Ishikawa (cell line): ENCODE measurements around the gene AP4B1.

ENCODE experiments used
- CEBPB ChIP-seq: IDR thresholded peaks from 2 replicates; pipeline ENCODE4 v1.6.1; 2012
- CREB1 ChIP-seq: IDR thresholded peaks from 2 replicates; pipeline ENCODE4 v1.6.1; 2012; ENCODE audit warnings: low read depth
- EGR1 ChIP-seq: IDR thresholded peaks from 2 replicates; pipeline ENCODE4 v1.6.1; 2012
- EP300 ChIP-seq: IDR thresholded peaks from 2 replicates; pipeline ENCODE4 v1.6.1; 2012; ENCODE audit warnings: borderline replicate concordance
- FOXM1 ChIP-seq: IDR thresholded peaks from 2 replicates; pipeline ENCODE4 v1.6.1; 2012; ENCODE audit warnings: low read depth, borderline replicate concordance
- NFIC ChIP-seq: IDR thresholded peaks from 2 replicates; pipeline ENCODE4 v1.6.1; 2012
- RAD21 ChIP-seq: IDR thresholded peaks from 2 replicates; pipeline ENCODE4 v1.6.1; 2012; ENCODE audit warnings: low read depth
- TF ChIP-seq, protein P1 (sequence below): IDR thresholded peaks from 2 replicates; pipeline ENCODE4 v1.6.1; 2012; ENCODE audit warnings: low read depth, mild to moderate bottlenecking
- TF ChIP-seq, protein P2 (sequence below): IDR thresholded peaks from 2 replicates; pipeline ENCODE4 v1.6.1; 2012

DNA sequence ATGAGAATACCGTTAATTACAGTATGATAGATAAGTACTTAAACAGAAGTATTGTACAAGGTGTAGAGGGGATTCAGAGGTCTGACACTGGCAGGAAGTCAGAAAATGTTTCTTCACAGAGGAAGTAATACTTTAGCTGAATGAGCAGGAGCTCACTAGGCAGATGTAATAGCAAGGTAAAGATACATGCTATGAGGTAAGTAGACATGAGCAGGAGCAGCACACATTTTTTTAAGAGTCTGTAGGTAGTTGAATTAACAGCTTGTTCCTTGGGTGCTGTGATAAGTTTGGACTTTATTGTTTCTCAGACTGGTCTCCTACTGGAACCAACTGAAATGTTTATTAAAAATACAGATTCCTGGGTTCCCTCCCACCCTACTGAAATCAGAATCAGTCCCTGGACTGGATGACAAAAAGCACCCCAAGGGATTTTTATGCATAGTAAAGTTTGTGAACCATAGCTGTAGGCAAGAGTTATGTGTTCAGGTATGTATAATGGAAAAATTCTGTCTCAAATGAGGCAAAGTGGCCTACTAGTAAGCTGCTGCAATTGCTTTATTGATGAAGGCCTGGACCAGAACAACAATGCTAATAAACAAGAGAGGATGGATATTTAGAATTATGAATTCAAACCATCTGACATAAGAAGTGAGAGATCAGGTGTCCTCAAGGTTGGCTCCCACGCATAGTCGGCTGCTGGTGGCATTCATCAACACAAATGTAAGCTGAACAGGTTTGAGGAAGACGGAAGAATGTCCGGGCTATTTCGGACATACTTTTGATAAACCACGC lies 902 bp downstream of the AP4B1 start:
- no peak for TF ChIP-seq CEBPB
- TF ChIP-seq EP300 = no peak
- TF ChIP-seq, protein P1, sequence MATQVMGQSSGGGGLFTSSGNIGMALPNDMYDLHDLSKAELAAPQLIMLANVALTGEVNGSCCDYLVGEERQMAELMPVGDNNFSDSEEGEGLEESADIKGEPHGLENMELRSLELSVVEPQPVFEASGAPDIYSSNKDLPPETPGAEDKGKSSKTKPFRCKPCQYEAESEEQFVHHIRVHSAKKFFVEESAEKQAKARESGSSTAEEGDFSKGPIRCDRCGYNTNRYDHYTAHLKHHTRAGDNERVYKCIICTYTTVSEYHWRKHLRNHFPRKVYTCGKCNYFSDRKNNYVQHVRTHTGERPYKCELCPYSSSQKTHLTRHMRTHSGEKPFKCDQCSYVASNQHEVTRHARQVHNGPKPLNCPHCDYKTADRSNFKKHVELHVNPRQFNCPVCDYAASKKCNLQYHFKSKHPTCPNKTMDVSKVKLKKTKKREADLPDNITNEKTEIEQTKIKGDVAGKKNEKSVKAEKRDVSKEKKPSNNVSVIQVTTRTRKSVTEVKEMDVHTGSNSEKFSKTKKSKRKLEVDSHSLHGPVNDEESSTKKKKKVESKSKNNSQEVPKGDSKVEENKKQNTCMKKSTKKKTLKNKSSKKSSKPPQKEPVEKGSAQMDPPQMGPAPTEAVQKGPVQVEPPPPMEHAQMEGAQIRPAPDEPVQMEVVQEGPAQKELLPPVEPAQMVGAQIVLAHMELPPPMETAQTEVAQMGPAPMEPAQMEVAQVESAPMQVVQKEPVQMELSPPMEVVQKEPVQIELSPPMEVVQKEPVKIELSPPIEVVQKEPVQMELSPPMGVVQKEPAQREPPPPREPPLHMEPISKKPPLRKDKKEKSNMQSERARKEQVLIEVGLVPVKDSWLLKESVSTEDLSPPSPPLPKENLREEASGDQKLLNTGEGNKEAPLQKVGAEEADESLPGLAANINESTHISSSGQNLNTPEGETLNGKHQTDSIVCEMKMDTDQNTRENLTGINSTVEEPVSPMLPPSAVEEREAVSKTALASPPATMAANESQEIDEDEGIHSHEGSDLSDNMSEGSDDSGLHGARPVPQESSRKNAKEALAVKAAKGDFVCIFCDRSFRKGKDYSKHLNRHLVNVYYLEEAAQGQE = no peak
- TF ChIP-seq CREB1 = no peak
- TF ChIP-seq, protein P2, sequence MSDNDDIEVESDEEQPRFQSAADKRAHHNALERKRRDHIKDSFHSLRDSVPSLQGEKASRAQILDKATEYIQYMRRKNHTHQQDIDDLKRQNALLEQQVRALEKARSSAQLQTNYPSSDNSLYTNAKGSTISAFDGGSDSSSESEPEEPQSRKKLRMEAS = no peak
- TF ChIP-seq FOXM1 = no peak
- TF ChIP-seq RAD21 = no peak
- TF ChIP-seq EGR1 = no peak
- no peak for TF ChIP-seq NFIC
